Measurements from ENCODE around the gene SIRT2. TPM values are rescaled to one million over a fixed set of nuclear protein-coding genes. Genes with fewer than 3 reads are reported as not detected.
A peak's percentile ranks its signal among the peaks of the same experiment; 100 is the strongest.

The SIRT2 gene
- total RNA-seq, 1 donor from 2014 or later: 10.9 TPM

DNA sequence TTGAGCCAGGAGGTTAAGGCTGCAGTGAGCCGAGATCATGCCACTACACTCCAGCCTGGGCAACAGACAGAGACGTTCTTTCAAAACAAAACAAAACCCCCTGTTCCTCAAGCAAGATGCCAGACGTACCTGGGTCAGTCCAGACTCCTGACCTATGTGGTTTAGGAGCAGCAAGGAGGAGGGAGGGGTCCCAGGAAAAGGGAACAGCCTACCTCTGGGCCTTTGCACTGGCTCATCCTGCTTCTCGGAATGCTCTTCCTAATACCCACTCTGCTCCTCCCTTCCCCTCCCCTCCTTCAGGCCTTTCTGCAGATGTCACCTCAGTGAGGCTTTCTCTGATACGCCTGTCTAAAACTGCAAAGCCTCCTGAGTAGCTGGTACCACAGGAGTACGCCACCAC lies 30.9 kb downstream of the SIRT2 start:
- DNase-seq (ENCODE audit: low spot score): no peak
- Mint-ChIP-seq H3K4me1 (peaks cover 20% of the 10 kb centered on the region), H3K36me3 (no peaks in the 10 kb centered on the region), H3K4me3 (peak overlapping the region; percentile 46), H3K9me3 (peaks cover 4% of the 10 kb centered on the region), H3K27ac (no peak overlapping the region), H3K27me3 (ENCODE audit: insufficient read depth, low read depth) (peaks cover 12% of the 10 kb centered on the region)
- H3K27ac ChIP-seq: no peak overlapping the region
- H3F3A ChIP-seq (ENCODE audit: low read depth): peaks cover 2% of the 10 kb centered on the region
- H3K79me2 ChIP-seq (ENCODE audit: low read depth): no peaks in the 10 kb centered on the region
- no peaks in the 10 kb centered on the region for H3K36me3 ChIP-seq
- no peak overlapping the region for H2AFZ ChIP-seq (replicated peaks)
- H3K4me3 ChIP-seq: no peak overlapping the region
- H3K4me1 ChIP-seq: peaks cover 3% of the 10 kb centered on the region
- H4K20me1 ChIP-seq (ENCODE audit: low read depth): no peaks in the 10 kb centered on the region
- no peaks in the 10 kb centered on the region for H3K9me3 ChIP-seq (ENCODE audit: low read depth)
- H3K27me3 ChIP-seq: peaks cover 17% of the 10 kb centered on the region
- H3K4me2 ChIP-seq: no peak overlapping the region
- H3K9ac ChIP-seq: no peak overlapping the region
- TF ChIP-seq, protein P1, sequence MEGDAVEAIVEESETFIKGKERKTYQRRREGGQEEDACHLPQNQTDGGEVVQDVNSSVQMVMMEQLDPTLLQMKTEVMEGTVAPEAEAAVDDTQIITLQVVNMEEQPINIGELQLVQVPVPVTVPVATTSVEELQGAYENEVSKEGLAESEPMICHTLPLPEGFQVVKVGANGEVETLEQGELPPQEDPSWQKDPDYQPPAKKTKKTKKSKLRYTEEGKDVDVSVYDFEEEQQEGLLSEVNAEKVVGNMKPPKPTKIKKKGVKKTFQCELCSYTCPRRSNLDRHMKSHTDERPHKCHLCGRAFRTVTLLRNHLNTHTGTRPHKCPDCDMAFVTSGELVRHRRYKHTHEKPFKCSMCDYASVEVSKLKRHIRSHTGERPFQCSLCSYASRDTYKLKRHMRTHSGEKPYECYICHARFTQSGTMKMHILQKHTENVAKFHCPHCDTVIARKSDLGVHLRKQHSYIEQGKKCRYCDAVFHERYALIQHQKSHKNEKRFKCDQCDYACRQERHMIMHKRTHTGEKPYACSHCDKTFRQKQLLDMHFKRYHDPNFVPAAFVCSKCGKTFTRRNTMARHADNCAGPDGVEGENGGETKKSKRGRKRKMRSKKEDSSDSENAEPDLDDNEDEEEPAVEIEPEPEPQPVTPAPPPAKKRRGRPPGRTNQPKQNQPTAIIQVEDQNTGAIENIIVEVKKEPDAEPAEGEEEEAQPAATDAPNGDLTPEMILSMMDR (IDR thresholded peaks at IDR 0.05): no peak
- TF ChIP-seq EZH2phosphoT487 (IDR thresholded peaks at IDR 0.05): no peak
- no peak for TF ChIP-seq EZH2 (IDR thresholded peaks at IDR 0.05)

DNA sequence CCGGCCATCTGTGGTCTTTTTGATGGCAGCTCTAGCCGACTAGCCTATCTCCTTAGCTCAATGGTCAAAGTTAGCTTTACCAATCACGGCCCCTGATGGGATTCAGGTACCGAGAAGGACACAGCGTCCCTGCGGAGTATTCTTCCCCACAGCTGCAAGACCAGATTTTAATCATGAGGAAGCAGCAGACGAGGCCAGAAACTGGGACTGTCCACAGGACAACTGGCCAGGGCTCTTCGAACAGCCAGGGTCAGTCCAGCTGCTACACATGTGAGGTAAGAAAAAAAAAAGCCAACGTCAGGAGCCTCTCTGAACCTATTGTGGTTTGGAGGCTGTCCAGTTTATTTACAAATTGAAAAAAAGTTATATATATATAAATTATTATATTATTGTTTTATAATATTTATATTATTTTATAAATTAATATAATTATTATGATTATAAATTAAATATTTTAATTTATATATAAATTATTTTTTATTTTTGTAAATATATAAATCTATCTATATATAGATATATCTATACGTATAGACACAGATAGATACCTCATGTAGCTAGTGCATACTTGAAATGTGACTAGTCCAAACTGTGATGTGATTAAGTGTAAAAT lies 32.1 kb downstream of the SIRT2 start:
- Histone ChIP-seq H3K9ac (no peak overlapping the region), H4K20me1 (ENCODE audit: low read depth) (no peaks in the 10 kb centered on the region), H3K27me3 (peaks cover 17% of the 10 kb centered on the region), H3K9me3 (ENCODE audit: low read depth) (no peaks in the 10 kb centered on the region), H3F3A (ENCODE audit: low read depth) (peaks cover 4% of the 10 kb centered on the region), H3K36me3 (no peaks in the 10 kb centered on the region), H3K79me2 (ENCODE audit: low read depth) (no peaks in the 10 kb centered on the region), H3K4me3 (no peak overlapping the region), H3K27ac (no peak overlapping the region), H3K4me1 (peaks cover 3% of the 10 kb centered on the region), H2AFZ (replicated peaks) (no peak overlapping the region), H3K4me2 (no peak overlapping the region)
- no peak overlapping the region for H3K4me3 Mint-ChIP-seq
- H3K36me3 Mint-ChIP-seq: no peaks in the 10 kb centered on the region
- no peak overlapping the region for H3K27ac Mint-ChIP-seq
- DNase-seq (ENCODE audit: low spot score): no peak
- H3K9me3 Mint-ChIP-seq: peaks cover 4% of the 10 kb centered on the region
- peaks cover 10% of the 10 kb centered on the region for H3K27me3 Mint-ChIP-seq (ENCODE audit: insufficient read depth, low read depth)
- H3K4me1 Mint-ChIP-seq: peaks cover 16% of the 10 kb centered on the region
- TF ChIP-seq EZH2phosphoT487 (IDR thresholded peaks at IDR 0.05) (no peak), EZH2 (IDR thresholded peaks at IDR 0.05) (no peak)
- TF ChIP-seq, protein P1 (IDR thresholded peaks at IDR 0.05): no peak

DNA sequence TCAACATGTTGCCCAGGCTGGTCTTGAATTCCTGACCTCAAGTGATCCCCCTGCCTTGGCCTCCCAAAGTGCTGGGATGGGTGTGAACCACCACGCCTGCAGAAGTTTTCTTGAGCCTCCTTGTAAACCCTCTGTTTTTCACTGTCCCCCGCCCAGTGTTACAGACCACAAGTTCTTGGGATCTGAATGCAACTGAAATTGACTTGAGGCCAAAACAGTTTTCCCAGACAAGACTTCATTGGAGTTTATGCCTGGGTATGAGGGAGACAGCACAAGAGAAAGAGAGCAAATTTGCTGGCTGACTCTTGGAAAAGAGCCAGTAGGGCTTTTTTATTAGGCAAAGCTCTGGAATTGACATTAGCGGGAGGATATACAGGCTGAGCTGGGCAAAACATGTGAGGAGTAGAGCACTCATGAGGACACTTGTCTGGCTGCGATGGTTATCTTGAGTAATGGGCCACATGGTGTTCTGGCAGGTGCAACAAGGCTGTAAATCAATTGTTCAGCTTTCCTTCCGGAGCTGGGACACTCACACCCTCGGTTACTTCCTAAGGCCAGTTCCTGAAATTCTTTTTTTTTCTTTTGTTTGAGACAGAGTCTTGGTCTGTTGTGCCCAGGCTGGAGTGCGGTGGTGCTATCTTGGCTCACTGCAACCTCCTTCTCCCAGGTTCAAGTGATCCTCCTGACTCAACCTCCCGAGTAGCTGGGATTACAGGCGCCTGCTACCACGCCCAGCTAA lies 36.9 kb downstream of the SIRT2 start:
- Histone ChIP-seq H2AFZ (replicated peaks) (no peak overlapping the region), H3K79me2 (ENCODE audit: low read depth) (no peaks in the 10 kb centered on the region), H3K27ac (no peak overlapping the region), H3K9ac (no peak overlapping the region), H3K4me2 (no peak overlapping the region), H3K4me1 (peaks cover 8% of the 10 kb centered on the region), H3K9me3 (ENCODE audit: low read depth) (no peaks in the 10 kb centered on the region), H3K36me3 (no peaks in the 10 kb centered on the region), H3K4me3 (no peak overlapping the region), H4K20me1 (ENCODE audit: low read depth) (no peaks in the 10 kb centered on the region), H3K27me3 (no peaks in the 10 kb centered on the region), H3F3A (ENCODE audit: low read depth) (peaks cover 19% of the 10 kb centered on the region)
- Mint-ChIP-seq H3K36me3 (no peaks in the 10 kb centered on the region), H3K27me3 (ENCODE audit: insufficient read depth, low read depth) (peaks cover 7% of the 10 kb centered on the region), H3K4me3 (no peak overlapping the region), H3K4me1 (peaks cover 30% of the 10 kb centered on the region), H3K27ac (no peak overlapping the region), H3K9me3 (peaks cover 3% of the 10 kb centered on the region)
- peak; percentile 1 for DNase-seq (ENCODE audit: low spot score)
- no peak for TF ChIP-seq EZH2phosphoT487 (IDR thresholded peaks at IDR 0.05)
- no peak for TF ChIP-seq EZH2 (IDR thresholded peaks at IDR 0.05)
- TF ChIP-seq, protein P1 (IDR thresholded peaks at IDR 0.05): no peak

Measured in neural progenitor cell (in vitro differentiated cells).